GM21367 (cell line): ENCODE measurements around the gene CABS1.

ENCODE experiments used
- ATAC-seq: cut with Tn5 transposase; IDR thresholded peaks from one replicate; pipeline ENCODE4 v1.9.1; 2021; ENCODE audit not compliant: unreplicated experiment

CABS1 gene

GRCh38 chr4:70380578-70380977 lies 45.8 kb downstream of the CABS1 start:
- ATAC-seq = no peak

- ATAC-seq = no peak
These were observed 48.0 kb downstream of the CABS1 start, which contains the start of gene SMR3B for GRCh38 chr4:70382691-70383181. TSS of gene SMR3B (plus strand) at chr4:70383131. CDS start at chr4:70384511, 1,380 bp downstream.
